Liver (tissue), 3 donors: ENCODE measurements around the gene TMEM191B.
"Not testable (repeated sequence)": the region's sequence is repeated elsewhere in the genome, so short reads cannot be mapped to it uniquely, and the experiment has no call there.

Source experiments
- CTCF ChIP-seq: fragments of 150-350 bp; IDR thresholded peaks from 2 replicates; pipeline ENCODE4 v1.5.1; 2017; ENCODE audit warnings: improper control_type of control experiment, low read depth, low read length; ENCODE audit not compliant: missing input control
- EGR1 ChIP-seq, 2 donors: IDR thresholded peaks; 2 replicates each; pipeline ENCODE4 v1.6.1; 2016 to 2018; ENCODE audit warnings: antibody characterized with exemption in 2 of 2, low read depth in 2 of 2
- FOXA1 ChIP-seq: IDR thresholded peaks from 2 replicates; pipeline ENCODE4 v1.6.1; 2016; ENCODE audit warnings: antibody characterized with exemption
- HNF4A ChIP-seq, 2 donors: conservative IDR thresholded peaks; 2 replicates each; pipeline ENCODE4 v1.6.1; 2016; ENCODE audit warnings: antibody characterized with exemption in 2 of 2, mild to moderate bottlenecking in 2 of 2
- JUND ChIP-seq, 2 donors: IDR thresholded peaks; 2 replicates each; pipeline ENCODE4 v1.6.1; 2016; ENCODE audit warnings: antibody characterized with exemption in 2 of 2
- MAX ChIP-seq: IDR thresholded peaks from 2 replicates; pipeline ENCODE4 v1.6.1; 2016; ENCODE audit warnings: antibody characterized with exemption
- RAD21 ChIP-seq, 2 donors: IDR thresholded peaks; 2 replicates each; pipeline ENCODE4 v1.6.1; 2016; ENCODE audit warnings: antibody characterized with exemption in 2 of 2, mild to moderate bottlenecking in 2 of 2
- RXRA ChIP-seq, 2 donors: IDR thresholded peaks; 2 replicates each; pipeline ENCODE4 v1.6.1; 2017 to 2018; ENCODE audit warnings: antibody characterized with exemption in 2 of 2, mild to moderate bottlenecking in 1 of 2
- SP1 ChIP-seq: IDR thresholded peaks from 2 replicates; pipeline ENCODE4 v1.6.1; 2018; ENCODE audit warnings: antibody characterized with exemption, mild to moderate bottlenecking
- TAF1 ChIP-seq: conservative IDR thresholded peaks from 2 replicates; pipeline ENCODE4 v1.6.1; 2016; ENCODE audit warnings: antibody characterized with exemption, mild to moderate bottlenecking
- YY1 ChIP-seq: IDR thresholded peaks from 2 replicates; pipeline ENCODE4 v1.6.1; 2016; ENCODE audit warnings: antibody characterized with exemption, mild to moderate bottlenecking
- ZBTB33 ChIP-seq: IDR thresholded peaks from 2 replicates; pipeline ENCODE4 v1.6.1; 2016; ENCODE audit warnings: antibody characterized with exemption
- TF ChIP-seq, protein P1 (sequence below): IDR thresholded peaks from 2 replicates; pipeline ENCODE4 v1.6.1; 2016; ENCODE audit warnings: antibody characterized with exemption
- TF ChIP-seq, protein P2 (sequence below): IDR thresholded peaks from 2 replicates; pipeline ENCODE4 v1.6.1; 2016; ENCODE audit warnings: antibody characterized with exemption, mild to moderate bottlenecking
- donor health status: healthy.
- donor health status: healthy.

- TF ChIP-seq CTCF; RAD21 (IDR thresholded peaks at IDR 0.05); MAX; TAF1; ZBTB33; JUND (IDR thresholded peaks at IDR 0.05); FOXA1; RXRA (IDR thresholded peaks at IDR 0.05); SP1; EGR1 (IDR thresholded peaks at IDR 0.05; ENCODE audit: low read depth in 2 of 2); YY1; HNF4A (conservative IDR thresholded peaks at IDR 0.05): not testable (repeated sequence)
- TF ChIP-seq, protein P1, sequence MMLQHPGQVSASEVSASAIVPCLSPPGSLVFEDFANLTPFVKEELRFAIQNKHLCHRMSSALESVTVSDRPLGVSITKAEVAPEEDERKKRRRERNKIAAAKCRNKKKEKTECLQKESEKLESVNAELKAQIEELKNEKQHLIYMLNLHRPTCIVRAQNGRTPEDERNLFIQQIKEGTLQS: not testable (repeated sequence)
- TF ChIP-seq, protein P2, sequence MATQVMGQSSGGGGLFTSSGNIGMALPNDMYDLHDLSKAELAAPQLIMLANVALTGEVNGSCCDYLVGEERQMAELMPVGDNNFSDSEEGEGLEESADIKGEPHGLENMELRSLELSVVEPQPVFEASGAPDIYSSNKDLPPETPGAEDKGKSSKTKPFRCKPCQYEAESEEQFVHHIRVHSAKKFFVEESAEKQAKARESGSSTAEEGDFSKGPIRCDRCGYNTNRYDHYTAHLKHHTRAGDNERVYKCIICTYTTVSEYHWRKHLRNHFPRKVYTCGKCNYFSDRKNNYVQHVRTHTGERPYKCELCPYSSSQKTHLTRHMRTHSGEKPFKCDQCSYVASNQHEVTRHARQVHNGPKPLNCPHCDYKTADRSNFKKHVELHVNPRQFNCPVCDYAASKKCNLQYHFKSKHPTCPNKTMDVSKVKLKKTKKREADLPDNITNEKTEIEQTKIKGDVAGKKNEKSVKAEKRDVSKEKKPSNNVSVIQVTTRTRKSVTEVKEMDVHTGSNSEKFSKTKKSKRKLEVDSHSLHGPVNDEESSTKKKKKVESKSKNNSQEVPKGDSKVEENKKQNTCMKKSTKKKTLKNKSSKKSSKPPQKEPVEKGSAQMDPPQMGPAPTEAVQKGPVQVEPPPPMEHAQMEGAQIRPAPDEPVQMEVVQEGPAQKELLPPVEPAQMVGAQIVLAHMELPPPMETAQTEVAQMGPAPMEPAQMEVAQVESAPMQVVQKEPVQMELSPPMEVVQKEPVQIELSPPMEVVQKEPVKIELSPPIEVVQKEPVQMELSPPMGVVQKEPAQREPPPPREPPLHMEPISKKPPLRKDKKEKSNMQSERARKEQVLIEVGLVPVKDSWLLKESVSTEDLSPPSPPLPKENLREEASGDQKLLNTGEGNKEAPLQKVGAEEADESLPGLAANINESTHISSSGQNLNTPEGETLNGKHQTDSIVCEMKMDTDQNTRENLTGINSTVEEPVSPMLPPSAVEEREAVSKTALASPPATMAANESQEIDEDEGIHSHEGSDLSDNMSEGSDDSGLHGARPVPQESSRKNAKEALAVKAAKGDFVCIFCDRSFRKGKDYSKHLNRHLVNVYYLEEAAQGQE: not testable (repeated sequence)
Observed at GRCh38 chr22:18534315-18534714, 6.7 kb downstream of the TMEM191B start.
